ENCODE measurements around the gene AKIP1.
A peak's percentile ranks its signal among the peaks of the same experiment; 100 is the strongest.

The AKIP1 gene

DNA sequence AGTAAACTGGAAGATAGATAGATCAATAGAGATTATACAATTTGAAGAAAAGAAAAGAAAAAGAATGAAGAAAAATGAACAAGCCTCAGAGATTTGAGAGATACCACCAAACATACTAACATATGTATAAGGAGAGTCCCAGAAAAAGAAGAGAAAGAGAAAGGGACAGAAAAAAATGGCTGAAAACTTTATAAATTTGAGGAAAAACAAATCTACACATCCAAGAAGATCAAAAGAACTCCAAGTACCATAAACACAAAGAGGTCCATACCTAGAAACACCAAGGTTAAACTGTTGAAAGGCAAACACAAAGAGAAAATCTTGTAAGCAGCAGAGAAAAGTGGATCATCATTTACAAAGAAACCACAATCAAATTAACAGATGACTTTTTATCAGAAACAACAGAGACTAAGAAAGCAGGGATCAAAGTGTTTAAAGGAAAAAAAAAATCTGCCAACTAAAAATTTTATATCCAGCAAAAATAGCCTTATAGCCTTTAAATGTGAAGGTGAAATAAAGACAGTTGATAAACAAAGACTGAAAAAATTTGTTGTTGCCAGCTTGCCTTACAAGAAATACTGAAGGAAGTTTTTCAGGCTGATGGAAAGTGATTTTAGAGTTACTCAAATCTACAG lies 11.8 kb upstream of the AKIP1 start:
- no peak for TF ChIP-seq ZNF274 (IDR thresholded peaks at IDR 0.05; ENCODE audit: low read depth, low read length)
- no peak overlapping the region for H3K4me3 ChIP-seq (ENCODE audit: low read length)

DNA sequence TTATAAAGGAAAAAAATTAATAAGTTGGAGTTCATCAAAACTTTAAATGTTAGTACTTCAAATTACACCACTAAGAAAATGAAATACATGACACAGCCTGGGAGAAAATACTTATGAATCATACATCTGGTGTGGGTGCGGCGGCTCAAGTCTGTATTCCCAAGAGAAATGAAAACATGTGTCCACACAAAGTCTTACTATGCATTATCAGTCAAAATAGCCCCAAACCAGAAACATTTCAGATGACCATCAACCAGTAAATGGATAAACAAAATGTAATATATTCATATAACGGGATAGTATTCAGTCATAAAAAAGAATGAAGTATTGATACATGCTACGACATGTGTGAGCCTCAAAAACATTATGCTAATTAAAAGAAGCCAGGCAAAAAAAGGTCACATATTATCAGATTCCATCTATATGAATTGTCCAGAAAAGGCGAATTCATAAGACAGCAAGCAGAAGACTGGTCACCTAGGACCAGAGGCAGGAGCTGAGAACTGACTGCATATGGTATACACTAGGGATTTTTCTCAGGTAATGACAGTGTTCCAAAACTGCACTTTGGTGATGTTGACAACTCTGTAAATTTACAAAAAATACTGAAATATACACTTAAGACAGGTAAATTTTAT lies 5.3 kb upstream of the AKIP1 start:
- no peak overlapping the region for H3K4me3 ChIP-seq (ENCODE audit: low read length)
- TF ChIP-seq ZNF274 (IDR thresholded peaks at IDR 0.05; ENCODE audit: low read depth, low read length) = no peak

DNA sequence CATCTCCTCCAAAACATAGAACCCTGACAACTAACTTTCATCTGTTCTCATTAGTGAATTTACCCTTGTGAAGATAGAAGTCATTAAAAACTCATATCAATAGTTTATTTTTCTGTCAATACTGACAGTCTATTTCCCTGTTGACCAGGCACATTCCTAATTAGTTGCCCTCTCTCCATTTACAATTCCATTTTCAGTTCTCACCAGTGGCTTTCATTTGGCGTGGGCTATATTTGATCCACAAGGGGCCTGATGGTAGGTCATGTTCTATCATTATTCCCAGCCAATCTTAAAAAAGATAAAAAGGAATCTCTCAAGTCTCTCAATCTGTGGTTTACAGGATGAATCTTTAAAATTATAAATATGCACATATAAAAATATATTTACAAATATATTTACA lies 3.9 kb upstream of the AKIP1 start:
- TF ChIP-seq ZNF274 (IDR thresholded peaks at IDR 0.05; ENCODE audit: low read depth, low read length) = no peak
- H3K4me3 ChIP-seq (ENCODE audit: low read length) = no peak overlapping the region

DNA sequence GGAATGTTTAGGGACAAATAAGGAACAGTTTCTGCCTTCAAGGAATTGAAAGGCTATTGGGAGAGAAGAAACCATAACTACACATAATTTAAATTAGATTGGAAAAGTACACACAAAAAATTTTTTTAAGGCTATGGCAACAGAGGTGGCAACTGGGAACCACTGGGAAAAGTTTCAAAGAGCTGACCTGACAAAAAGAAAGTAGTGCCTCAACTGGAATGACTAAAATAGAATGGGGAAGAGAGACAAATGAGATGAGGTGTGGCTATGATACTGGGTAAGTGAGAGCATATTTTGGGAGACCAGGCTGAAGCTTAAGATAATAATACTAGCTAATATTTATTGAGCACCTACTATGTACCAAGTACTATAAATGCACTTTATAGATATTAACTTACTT lies 2.9 kb upstream of the AKIP1 start:
- no peak for TF ChIP-seq ZNF274 (IDR thresholded peaks at IDR 0.05; ENCODE audit: low read depth, low read length)
- H3K4me3 ChIP-seq (ENCODE audit: low read length) = no peak overlapping the region

DNA sequence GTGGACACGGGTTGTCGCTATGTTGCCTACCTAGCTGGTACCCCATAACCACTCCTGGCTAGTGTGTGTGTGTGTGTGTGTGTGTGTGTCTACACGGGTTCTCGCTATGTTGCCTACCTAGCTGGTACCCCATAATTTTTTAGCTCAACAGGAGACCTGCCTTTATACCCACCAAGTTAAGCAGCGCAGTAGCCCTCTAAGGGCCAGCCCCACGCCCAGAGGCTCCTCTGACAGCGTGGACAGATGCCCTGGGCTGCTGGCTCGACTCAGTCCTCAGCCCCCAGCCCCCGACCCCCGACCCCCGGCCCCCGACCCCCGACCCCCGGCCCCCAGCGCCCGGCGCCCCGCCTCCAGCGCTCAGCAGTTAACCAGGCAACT lies 351 bp upstream of the AKIP1 start:
- no peak for TF ChIP-seq ZNF274 (IDR thresholded peaks at IDR 0.05; ENCODE audit: low read depth, low read length)
- peak overlapping the region; percentile 51; the same call in 1 of the 2 replicates for H3K4me3 ChIP-seq (ENCODE audit: low read length)

DNA sequence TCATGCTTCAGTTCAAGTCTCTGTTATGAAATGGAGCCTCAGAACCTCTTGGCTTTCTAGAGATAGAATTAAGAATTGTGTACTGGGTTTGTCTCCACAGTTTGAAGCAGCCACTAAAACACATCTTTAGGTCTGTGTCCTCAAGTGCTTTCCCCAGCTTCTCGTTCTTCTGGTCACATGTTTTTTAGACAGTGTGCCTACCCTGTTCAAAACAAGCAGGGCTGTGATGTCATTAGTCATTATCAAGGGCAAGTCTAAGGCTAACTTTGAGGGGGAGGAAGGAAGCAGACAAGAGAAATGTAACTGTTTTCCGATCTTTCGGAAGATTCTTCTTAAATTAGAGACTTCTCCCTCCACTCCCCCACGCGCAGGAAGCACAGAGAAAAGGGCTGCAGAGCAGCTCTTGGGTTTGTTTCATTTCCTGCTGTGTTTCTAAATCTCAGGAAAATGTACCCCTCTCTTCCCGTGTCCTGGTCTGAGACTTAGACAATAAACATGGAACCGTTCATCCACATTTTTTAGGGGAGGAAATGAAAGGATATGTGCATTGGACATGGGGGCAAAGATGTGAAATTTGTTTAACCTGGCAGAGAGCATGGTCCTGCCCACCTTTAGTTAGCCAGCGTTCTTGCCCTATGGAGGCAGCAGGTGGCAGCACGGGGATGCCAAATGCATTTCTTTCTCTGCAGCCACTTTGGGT lies 3.1 kb downstream of the AKIP1 start:
- H3K4me3 ChIP-seq (ENCODE audit: low read length) = peak overlapping the region; percentile 47; the same call in 1 of the 2 replicates
- TF ChIP-seq ZNF274 (IDR thresholded peaks at IDR 0.05; ENCODE audit: low read depth, low read length) = no peak

DNA sequence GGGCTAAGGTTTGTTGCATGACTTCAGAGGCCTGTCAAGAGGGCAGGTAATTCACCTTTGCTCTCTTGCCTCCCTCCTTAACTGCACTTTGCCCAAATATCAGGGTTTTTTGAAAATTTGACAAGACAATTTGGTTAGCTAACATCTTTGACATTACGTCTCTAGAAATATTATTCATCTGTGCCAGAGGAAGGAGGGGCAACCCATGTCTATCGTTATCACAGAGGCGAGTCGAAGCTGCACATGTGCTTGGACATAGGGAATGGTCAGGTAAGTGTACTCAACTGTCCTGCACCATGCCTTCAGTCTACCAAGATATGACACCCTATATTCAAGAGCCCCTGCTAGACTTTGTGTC lies 3.7 kb downstream of the AKIP1 start:
- no peak overlapping the region for H3K4me3 ChIP-seq (ENCODE audit: low read length)

DNA sequence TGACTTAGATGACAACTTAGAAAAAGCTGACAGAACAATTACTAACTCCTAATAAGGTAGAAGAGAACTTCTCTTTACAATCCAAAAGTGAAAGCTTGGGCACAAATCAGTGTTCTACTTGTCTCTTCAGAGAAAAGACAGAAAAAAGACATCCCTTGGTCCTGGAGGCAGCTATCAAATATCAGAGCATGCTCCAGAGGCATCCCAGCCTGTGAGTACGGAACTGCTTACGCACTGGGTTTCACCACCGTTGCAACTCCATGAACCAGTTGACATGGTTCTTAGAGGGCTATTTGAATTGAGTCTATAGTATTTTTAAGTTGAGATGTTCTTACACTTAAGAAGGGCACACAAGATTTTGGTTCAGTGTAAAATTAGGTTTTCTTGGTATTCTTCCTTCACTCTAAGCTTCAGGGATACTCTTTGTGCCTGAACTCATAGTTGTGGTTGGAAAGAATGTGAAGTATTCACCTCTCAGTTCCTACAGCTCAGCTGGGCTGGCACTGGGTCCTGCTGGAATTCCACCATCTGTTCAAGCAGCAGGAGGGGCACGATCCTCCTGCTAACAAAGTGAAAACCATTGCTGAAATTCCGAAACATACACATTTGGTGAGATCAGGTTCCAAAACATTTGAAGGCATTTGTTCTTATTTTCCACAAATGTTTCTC lies 6.3 kb downstream of the AKIP1 start:
- no peak overlapping the region for H3K4me3 ChIP-seq (ENCODE audit: low read length)
- TF ChIP-seq ZNF274 (IDR thresholded peaks at IDR 0.05; ENCODE audit: low read depth, low read length) = no peak

More for the DNA sequence above, 3.7 kb downstream of the AKIP1 start:
- no peak for TF ChIP-seq ZNF274 (IDR thresholded peaks at IDR 0.05; ENCODE audit: low read depth, low read length)

DNA sequence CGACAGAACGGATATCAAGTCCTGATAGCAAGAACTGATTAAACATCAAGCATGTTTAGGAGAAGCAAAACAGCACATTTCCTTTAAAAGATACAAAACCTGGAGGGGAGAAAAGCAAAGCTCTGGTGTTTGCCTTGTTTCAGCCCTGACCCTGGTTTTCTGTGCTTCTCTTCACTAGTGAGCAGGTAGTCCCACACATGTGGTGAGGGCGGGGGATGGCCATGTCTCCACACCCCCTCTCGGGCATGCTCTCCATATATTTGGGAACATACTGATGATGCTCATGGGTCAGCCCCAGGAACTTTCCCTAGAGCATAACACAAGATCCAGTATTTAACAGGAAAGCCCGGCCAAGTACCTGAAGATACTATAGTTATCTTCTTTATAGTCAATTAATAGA lies 11.7 kb downstream of the AKIP1 start:
- no peak overlapping the region for H3K4me3 ChIP-seq (ENCODE audit: low read length)
- no peak for TF ChIP-seq ZNF274 (IDR thresholded peaks at IDR 0.05; ENCODE audit: low read depth, low read length)

DNA sequence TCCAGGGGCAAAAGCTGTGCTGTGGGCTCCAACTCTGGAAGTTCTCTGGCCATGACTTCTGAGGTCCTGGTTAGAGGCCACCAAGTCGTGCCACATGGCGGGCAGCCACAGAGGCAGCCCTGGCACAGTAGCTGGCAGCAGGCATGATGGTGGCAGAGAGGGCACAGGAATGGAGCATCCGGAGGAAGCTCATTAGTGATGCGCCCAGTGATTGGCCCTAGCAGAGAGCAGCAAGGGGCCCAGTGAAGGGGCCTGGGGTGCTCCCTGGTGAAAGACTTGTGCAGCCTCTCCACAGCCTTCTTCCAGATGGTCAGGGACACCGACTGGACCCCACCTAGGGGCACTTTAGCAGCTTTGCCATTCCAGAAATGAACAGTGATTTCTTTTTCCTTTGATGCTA lies 14.7 kb downstream of the AKIP1 start:
- no peak overlapping the region for H3K4me3 ChIP-seq (ENCODE audit: low read length)
- no peak for TF ChIP-seq ZNF274 (IDR thresholded peaks at IDR 0.05; ENCODE audit: low read depth, low read length)

DNA sequence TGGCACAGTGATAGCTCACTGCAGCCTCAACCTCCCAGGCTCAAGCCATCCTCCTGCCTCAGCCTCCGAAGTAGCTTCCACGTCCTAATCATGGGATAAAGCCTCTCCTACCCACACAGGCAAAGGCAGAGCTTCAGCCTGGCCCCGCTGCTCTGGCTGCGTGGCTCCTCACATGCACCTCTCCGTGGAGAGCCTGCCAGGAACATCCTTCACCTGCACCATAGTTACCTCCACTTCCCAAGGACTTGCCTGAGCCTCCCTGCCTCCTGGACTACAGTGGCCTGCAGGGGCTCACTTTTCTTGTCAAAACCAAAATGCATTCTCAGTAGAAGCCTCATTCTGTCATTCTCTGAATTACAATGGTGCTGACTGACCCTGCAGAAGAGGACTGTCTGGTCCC lies 15.2 kb downstream of the AKIP1 start:
- no peak for TF ChIP-seq ZNF274 (IDR thresholded peaks at IDR 0.05; ENCODE audit: low read depth, low read length)
- H3K4me3 ChIP-seq (ENCODE audit: low read length) = no peak overlapping the region

DNA sequence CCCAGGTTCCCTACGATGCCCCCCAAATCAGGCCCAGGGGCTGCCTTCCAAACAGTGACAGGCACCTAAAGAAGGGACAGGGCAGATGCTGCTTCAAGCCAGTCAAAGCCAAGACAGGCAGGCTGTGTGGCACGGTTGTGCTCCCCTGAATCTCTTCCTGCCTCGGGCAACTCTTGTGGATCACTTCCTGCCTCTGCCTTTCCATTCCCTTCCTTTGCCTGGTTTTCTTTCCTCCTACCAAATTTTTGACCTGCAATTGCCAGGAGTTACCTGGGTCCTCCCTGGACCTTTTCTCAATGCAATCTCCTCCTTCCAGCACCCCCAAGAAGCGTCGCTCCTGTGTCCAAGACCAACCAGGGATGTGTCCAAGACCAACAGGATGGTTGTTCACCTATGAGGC lies 16.2 kb downstream of the AKIP1 start:
- no peak overlapping the region for H3K4me3 ChIP-seq (ENCODE audit: low read length)

DNA sequence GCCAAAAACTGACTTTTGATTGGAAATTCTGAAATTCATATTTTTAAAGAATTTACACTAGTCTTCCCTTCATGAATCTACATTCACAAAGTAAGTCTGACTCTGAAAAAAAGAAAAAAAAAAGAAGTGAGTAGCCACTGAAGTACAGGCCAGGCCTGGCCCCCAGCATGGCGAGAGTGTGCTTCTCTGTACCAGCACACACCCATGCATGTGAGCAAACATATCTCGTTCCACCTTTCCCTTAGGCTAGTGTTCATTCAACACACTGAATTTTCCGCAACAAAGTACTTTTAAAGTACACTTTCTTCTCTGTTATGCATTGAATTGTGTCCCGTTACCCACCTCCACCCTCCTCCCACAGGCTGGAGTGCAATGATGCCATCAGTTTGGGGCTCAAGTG lies 17.2 kb downstream of the AKIP1 start:
- TF ChIP-seq ZNF274 (IDR thresholded peaks at IDR 0.05; ENCODE audit: low read depth, low read length) = no peak

More for the DNA sequence above, 16.2 kb downstream of the AKIP1 start:
- TF ChIP-seq ZNF274 (IDR thresholded peaks at IDR 0.05; ENCODE audit: low read depth, low read length) = no peak

DNA sequence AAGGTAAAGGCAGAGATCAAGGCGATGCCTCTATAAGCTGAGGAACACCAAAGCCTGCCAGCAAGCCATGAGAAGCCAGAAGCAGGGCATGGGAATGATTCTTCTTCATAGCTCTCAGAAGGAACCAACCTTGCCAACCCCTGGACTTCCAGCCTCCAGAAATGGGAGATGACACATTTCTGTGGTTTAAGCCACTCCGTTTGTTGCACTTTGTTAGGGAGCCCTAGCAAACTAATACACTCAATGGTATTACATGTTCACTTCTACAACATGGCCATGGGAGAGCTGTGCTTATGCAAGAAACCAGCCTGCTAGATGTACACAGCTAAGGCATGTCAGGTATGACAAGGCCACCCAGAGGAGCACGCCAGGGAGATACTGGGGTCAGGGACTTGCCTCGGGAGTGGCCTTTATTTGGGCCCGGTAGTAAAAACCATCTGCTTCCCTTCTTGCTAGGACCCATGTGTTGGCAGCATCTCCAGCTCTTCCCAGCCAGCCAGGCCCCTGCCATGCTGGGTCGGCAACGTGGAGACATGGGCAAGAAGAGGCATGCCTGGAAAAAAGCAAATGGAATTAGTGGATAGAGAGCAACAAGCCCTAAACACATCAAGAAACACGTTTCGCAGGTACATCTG lies 18.1 kb downstream of the AKIP1 start:
- H3K4me3 ChIP-seq (ENCODE audit: low read length) = no peak overlapping the region
- no peak for TF ChIP-seq ZNF274 (IDR thresholded peaks at IDR 0.05; ENCODE audit: low read depth, low read length)

More for the DNA sequence above, 17.2 kb downstream of the AKIP1 start:
- no peak overlapping the region for H3K4me3 ChIP-seq (ENCODE audit: low read length)
